22Rv1 (cell line): ENCODE results near the gene TAGAP.

Source experiments
- H3K27ac ChIP-seq: fragments of 450-650 bp; 2 replicates; pipeline ENCODE4 v1.5.1; 2017
- ZFX ChIP-seq: fragments of 450-650 bp; IDR thresholded peaks from 2 replicates; pipeline ENCODE4 v1.6.1; 2017; ENCODE audit warnings: antibody characterized with exemption, borderline replicate concordance
- TF ChIP-seq, protein P1 (sequence below): fragments of 450-650 bp; IDR thresholded peaks from 2 replicates; pipeline ENCODE4 v1.5.1; 2017; ENCODE audit warnings: mild to moderate bottlenecking

The TAGAP gene

DNA sequence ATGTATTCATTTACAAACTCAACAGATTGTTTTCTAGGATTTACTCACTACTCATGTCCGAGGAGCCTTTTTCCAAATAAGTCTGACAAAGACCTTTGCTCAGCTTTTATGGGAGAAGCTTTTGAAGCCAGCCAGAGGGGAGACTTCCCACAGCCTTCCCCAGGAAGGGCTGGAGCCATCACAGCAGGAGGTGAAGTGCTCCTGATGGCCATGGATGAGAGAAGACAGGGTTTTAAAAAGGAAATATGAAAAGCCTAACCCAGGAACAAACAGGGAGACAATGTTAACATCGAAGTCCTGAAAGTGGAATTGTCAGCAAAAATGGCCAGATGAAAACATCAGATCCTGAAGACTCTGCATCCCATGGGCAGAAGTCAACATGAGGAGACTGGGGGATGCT lies 11.6 kb upstream of the TAGAP start:
- TF ChIP-seq, protein P1, sequence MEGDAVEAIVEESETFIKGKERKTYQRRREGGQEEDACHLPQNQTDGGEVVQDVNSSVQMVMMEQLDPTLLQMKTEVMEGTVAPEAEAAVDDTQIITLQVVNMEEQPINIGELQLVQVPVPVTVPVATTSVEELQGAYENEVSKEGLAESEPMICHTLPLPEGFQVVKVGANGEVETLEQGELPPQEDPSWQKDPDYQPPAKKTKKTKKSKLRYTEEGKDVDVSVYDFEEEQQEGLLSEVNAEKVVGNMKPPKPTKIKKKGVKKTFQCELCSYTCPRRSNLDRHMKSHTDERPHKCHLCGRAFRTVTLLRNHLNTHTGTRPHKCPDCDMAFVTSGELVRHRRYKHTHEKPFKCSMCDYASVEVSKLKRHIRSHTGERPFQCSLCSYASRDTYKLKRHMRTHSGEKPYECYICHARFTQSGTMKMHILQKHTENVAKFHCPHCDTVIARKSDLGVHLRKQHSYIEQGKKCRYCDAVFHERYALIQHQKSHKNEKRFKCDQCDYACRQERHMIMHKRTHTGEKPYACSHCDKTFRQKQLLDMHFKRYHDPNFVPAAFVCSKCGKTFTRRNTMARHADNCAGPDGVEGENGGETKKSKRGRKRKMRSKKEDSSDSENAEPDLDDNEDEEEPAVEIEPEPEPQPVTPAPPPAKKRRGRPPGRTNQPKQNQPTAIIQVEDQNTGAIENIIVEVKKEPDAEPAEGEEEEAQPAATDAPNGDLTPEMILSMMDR: no peak
- TF ChIP-seq ZFX: no peak
- H3K27ac ChIP-seq: no peak overlapping the region

DNA sequence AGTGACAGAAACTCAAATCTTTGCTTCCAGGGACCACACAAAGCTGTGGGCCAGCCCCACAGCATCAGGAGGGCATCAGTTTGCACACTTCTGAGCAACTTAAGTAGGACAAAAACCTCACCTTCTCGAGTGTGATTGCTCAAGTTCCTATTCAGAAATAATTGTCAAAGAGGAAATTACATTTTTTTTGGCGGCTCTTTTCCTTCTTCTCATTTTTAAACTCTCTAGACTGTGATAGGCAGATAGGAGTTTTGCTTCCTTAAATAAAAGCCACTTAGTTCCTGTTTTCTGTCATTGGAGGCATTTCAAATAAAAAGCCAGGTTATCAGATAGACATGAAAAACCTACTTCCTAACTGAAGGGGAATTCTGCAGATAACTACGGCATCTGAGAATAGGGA lies 11.2 kb upstream of the TAGAP start:
- H3K27ac ChIP-seq: no peak overlapping the region
- TF ChIP-seq, protein P1: no peak
- no peak for TF ChIP-seq ZFX

DNA sequence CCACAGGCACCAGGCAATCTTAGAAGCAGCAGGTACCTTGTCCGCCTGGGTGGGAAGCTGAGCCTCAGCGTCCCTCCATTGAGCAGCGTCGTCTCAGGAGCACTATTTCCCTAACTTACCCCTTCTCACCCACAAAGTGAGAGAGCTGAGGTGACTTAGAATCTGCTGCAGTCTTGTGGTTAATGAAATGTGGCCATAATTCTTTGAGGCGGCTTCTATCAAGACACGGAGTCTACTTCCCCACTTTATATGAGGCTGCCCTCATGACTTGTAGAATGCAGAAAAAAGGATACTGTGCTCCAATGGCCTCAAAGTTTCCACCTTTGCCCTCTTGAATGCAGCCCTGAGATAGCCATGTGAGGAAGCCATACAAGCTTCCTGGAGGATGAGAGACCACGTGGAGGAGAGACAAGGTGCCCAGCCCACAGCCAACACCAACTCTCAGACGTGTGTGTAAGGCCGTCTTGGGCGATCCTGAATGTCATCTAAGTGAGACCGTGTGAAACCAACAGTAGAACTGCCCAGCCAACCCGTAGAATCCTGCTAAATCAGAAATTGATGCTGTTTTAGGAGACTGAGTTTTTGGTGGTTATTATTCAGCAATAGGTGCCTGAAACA lies 9.1 kb upstream of the TAGAP start:
- H3K27ac ChIP-seq: no peak overlapping the region

DNA sequence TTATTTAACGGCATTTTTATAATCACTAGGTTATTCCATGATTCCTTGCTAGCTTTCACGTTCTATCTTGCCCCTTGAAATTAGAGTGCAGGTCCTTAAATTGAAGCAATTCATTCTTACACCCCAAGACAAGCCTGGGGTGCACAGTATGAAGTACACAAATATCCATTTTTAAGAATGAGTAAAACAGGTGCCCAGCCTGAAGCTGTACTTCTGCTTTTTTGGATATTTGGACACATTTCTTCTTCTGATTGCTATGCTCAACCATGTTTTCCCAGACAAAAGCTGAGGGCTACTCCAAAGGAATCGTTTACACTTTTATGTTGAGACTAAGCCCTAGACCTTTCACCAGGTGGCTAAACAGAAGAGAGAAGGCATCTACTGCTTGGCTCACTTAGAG lies 7.9 kb upstream of the TAGAP start:
- no peak overlapping the region for H3K27ac ChIP-seq

More for the DNA sequence above, 9.1 kb upstream of the TAGAP start:
- TF ChIP-seq, protein P1: no peak
- TF ChIP-seq ZFX: no peak

DNA sequence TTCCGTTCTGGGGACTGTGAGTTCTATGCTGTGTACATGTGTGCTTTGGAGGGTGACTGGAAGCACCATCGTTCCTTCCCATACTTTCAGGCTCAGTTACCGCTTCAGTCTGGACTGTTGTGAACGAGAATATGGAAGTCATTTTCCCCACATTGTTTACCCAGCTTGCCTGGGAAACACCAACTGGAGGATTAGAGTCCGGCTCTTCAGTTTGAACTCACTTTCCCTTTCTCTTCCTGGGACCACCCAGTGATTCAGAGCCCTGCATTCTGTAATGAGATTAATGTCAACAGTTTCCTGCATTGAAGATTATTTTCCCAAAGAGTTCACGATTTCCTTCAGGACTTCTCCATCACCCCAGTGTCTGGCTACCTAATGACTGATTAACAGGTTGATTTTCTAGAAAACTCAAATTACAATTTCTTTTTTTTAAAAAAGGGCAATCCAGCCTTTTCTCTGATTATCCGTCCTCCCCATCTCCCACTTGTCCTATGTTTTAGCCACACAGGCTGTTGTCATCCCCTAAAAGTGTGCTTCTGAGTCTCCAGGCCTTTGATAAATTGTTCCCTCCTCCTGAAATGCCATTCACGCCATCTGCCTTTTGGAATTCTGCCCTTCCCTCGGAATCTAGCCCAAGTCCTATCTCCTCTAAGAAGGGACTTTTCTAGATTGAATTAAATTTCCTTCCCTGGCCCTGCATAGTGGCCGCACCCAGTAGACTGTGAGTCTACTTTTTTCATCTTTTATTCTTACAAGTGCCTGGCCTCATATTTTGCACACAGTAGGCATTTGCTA lies 3.3 kb upstream of the TAGAP start:
- H3K27ac ChIP-seq: no peak overlapping the region
- TF ChIP-seq, protein P1: no peak
- no peak for TF ChIP-seq ZFX

More for the DNA sequence above, 7.9 kb upstream of the TAGAP start:
- no peak for TF ChIP-seq ZFX

DNA sequence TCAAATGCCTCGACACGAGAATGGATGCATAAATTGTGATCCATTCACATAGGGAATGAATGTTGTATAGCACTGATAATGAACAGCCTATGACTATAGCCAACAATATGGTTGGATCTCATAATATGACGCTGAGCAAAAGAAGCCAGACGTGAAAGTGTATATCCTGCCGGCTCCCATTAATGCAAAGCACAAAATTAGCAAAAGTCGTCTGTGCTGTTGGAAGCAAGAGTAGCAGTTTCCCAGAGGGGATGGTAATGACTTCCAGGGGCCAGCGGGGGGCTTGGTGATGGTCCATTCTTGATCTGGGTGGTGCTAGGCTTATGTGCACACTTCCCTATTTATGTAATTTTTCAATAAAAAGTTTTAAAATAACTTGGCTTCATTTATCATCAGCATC lies 1.0 kb upstream of the TAGAP start:
- TF ChIP-seq ZFX: no peak
- TF ChIP-seq, protein P1: no peak
- no peak overlapping the region for H3K27ac ChIP-seq

DNA sequence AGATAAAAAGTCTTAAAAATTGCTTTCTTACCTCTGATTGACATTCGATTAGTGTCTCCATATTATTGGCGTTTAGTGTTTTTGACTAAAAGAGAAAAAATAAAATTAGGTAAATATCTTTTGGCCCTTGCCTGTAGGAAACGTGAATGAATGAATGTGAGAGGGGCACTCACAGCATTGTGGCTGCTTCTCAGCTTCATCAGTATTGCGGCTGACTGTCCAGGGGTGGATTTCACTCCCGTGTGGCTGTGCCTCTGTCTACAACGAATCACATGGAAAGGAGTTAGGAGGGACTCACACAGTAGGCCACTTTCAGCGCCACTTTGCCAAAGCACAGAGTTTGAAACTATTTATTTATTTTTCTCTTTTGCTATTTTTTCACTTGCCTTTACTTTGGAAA lies 844 bp downstream of the TAGAP start:
- TF ChIP-seq ZFX: no peak
- no peak overlapping the region for H3K27ac ChIP-seq

DNA sequence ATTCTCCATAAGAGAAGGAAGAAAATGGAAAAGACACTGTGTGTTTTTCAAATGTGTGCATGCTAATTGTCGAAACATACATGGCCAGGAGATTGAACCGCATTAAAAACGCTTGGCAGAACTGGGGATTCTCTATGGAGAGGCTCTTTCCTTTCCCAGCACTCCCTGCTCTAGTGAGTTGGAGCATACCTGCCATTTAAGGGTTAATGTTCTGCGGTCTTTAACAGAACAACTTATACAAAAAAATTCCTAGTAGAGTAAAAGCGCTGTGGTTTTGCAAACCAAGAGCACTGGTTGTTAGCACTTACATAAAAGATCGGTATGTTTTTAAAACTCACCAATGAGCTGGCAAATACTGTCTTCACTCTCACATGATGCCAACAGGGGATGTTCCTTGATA lies 1.5 kb downstream of the TAGAP start:
- TF ChIP-seq, protein P1: no peak
- TF ChIP-seq ZFX: no peak
- H3K27ac ChIP-seq: no peak overlapping the region
